CD14-positive monocyte (primary cell): ENCODE results near the gene TOM1L2. TPM values are rescaled to one million over a fixed set of nuclear protein-coding genes. Genes with fewer than 3 reads are reported as not detected.
A peak's percentile ranks its signal among the peaks of the same experiment; 100 is the strongest.

ENCODE experiments used
- DNase-seq, 3 donors: peaks; one replicate each; pipeline ENCODE4 v3.0.0-alpha.2; 2011 to 2022
- H2AFZ ChIP-seq: 2 replicates; pipeline ENCODE4 v1.6.0; 2012; ENCODE audit warnings: mild to moderate bottlenecking, low read depth, low read length, inconsistent platforms; ENCODE audit not compliant: insufficient read depth, poor library complexity, severe bottlenecking
- H3K27ac ChIP-seq, 2 donors: 1 replicate in 1 of 2; 2 replicates in 1 of 2; pipeline ENCODE4 v1.5.1; 2012 to 2013; ENCODE audit warnings: low read length in 2 of 2, control low read depth in 1 of 2, inconsistent platforms in 1 of 2, low read depth in 1 of 2, mild to moderate bottlenecking in 1 of 2
- H3K27me3 ChIP-seq, 2 donors: one replicate each; pipeline versions ENCODE4 v1.6.0 to v1.6.1; 2011 to 2013; ENCODE audit warnings: low read length in 2 of 2; ENCODE audit not compliant: control insufficient read depth in 2 of 2, insufficient read depth in 2 of 2
- H3K36me3 ChIP-seq, 2 donors: replicated peaks in 1 of 2; 1 replicate in 1 of 2; 2 replicates in 1 of 2; pipeline versions ENCODE4 v1.5.1 to v1.6.1; 2012 to 2013; ENCODE audit warnings: low read length in 2 of 2, control low read depth in 1 of 2, inconsistent platforms in 1 of 2, mild to moderate bottlenecking in 1 of 2; ENCODE audit not compliant: insufficient read depth in 2 of 2, control insufficient read depth in 1 of 2
- H3K4me1 ChIP-seq, 2 donors: 1 replicate in 1 of 2; 2 replicates in 1 of 2; pipeline versions ENCODE4 v1.5.1 to v1.6.1; 2012 to 2013; ENCODE audit warnings: low read length in 2 of 2, control low read depth in 1 of 2, inconsistent platforms in 1 of 2, mild to moderate bottlenecking in 1 of 2, moderate library complexity in 1 of 2; ENCODE audit not compliant: insufficient read depth in 2 of 2, control insufficient read depth in 1 of 2
- H3K4me2 ChIP-seq: replicated peaks from 2 replicates; pipeline ENCODE3; 2012; ENCODE audit warnings: low read length, moderate library complexity, mild to moderate bottlenecking; ENCODE audit not compliant: poor library complexity, severe bottlenecking; ENCODE audit errors: extremely low read depth
- H3K4me3 ChIP-seq, 3 experiments: fragments of 200-600 bp in 1 of 3; sonication (generic) in 1 of 3; replicated peaks in 1 of 3; 1 replicate in 2 of 3; 2 replicates in 1 of 3; pipeline ENCODE4 v1.5.1; 2011 to 2013; ENCODE audit warnings: low read length in 3 of 3, mild to moderate bottlenecking in 3 of 3, control low read depth in 2 of 3, low read depth in 2 of 3, inconsistent platforms in 1 of 3, moderate library complexity in 1 of 3
- H3K79me2 ChIP-seq: 2 replicates; pipeline ENCODE4 v1.6.0; 2012; ENCODE audit warnings: mild to moderate bottlenecking, control low read depth, inconsistent platforms, low read length, moderate library complexity; ENCODE audit not compliant: insufficient read depth
- H3K9ac ChIP-seq: 2 replicates; pipeline ENCODE4 v1.6.0; 2017; ENCODE audit warnings: low read length, mild to moderate bottlenecking; ENCODE audit not compliant: insufficient read depth, poor library complexity, severe bottlenecking
- H3K9me3 ChIP-seq, 2 donors: replicated peaks in 1 of 2; 1 replicate in 1 of 2; 2 replicates in 1 of 2; pipeline versions ENCODE4 v1.5.1 to v1.6.1; 2012 to 2013; ENCODE audit warnings: low read length in 2 of 2, control low read depth in 1 of 2; ENCODE audit not compliant: control insufficient read depth in 1 of 2, insufficient read depth in 1 of 2
- H4K20me1 ChIP-seq: 2 replicates; pipeline ENCODE4 v1.6.0; 2012; ENCODE audit warnings: mild to moderate bottlenecking, low read length, control low read depth, moderate library complexity; ENCODE audit not compliant: insufficient read depth
- H3K27ac Mint-ChIP-seq, 7 donors: one replicate each; pipeline ENCODE4 v1.8.0; 2020; ENCODE audit warnings: mild to moderate bottlenecking in 7 of 7, mixed read lengths in 7 of 7, moderate library complexity in 6 of 7, inconsistent platforms in 2 of 7
- H3K27me3 Mint-ChIP-seq, 3 donors: one replicate each; pipeline ENCODE4 v1.8.0; 2021 to 2022; ENCODE audit warnings: low read depth in 3 of 3, mild to moderate bottlenecking in 3 of 3, mixed read lengths in 3 of 3, moderate library complexity in 3 of 3, inconsistent platforms in 1 of 3
- H3K36me3 Mint-ChIP-seq, 2 donors: one replicate each; pipeline ENCODE4 v1.8.0; 2020; ENCODE audit warnings: mixed read lengths in 2 of 2, inconsistent platforms in 1 of 2, mild to moderate bottlenecking in 1 of 2
- H3K4me1 Mint-ChIP-seq: one replicate; pipeline ENCODE4 v1.8.0; 2020; ENCODE audit warnings: mild to moderate bottlenecking, mixed read lengths
- H3K4me3 Mint-ChIP-seq, 2 donors: one replicate each; pipeline ENCODE4 v1.8.0; 2020; ENCODE audit warnings: mild to moderate bottlenecking in 2 of 2, mixed read lengths in 2 of 2, moderate library complexity in 1 of 2
- H3K9me3 Mint-ChIP-seq, 7 donors: one replicate each; pipeline ENCODE4 v1.8.0; 2020 to 2022; ENCODE audit warnings: mixed read lengths in 7 of 7, mild to moderate bottlenecking in 6 of 7, moderate library complexity in 6 of 7, inconsistent platforms in 2 of 7
- CTCF ChIP-seq: fragments of 200-600 bp; IDR thresholded peaks from one replicate; pipeline ENCODE4 v1.8.0; 2022; ENCODE audit warnings: antibody characterized with exemption, mild to moderate bottlenecking
- WGBS: methylation state at CpG from one replicate; pipeline ENCODE4 v1.1.5; 2013; ENCODE audit warnings: missing lambda C conversion rate; ENCODE audit not compliant: insufficient coverage; 5-methylcytosine and 5-hydroxymethylcytosine counted together
- intact Hi-C, 2 donors: fragments of 100-400 bp; cut with micrococcal nuclease; formaldehyde crosslinking; loops; one replicate each; pipeline versions ENCODE4 v1.15.0 to v1.15.1; 2023
- polyA plus RNA-seq, 3 donors: library from polyadenylated mRNA; depleted of rRNA in 1 of 3; unstranded in 2 of 3; stranded (reverse) in 1 of 3; fragments of 300-500 nt in 2 of 3; fragments of >200 nt in 1 of 3; fragmentation: Illumina TruSeq in 2 of 3; gene quantifications; 1 replicate in 2 of 3; 2 replicates in 1 of 3; pipeline ENCODE4 v1.2.3, GENCODE V29; 2012 to 2021

Gene TOM1L2
- polyA plus RNA-seq, 3 donors = 1.7 to 28.2 (median 2.8) TPM

DNA sequence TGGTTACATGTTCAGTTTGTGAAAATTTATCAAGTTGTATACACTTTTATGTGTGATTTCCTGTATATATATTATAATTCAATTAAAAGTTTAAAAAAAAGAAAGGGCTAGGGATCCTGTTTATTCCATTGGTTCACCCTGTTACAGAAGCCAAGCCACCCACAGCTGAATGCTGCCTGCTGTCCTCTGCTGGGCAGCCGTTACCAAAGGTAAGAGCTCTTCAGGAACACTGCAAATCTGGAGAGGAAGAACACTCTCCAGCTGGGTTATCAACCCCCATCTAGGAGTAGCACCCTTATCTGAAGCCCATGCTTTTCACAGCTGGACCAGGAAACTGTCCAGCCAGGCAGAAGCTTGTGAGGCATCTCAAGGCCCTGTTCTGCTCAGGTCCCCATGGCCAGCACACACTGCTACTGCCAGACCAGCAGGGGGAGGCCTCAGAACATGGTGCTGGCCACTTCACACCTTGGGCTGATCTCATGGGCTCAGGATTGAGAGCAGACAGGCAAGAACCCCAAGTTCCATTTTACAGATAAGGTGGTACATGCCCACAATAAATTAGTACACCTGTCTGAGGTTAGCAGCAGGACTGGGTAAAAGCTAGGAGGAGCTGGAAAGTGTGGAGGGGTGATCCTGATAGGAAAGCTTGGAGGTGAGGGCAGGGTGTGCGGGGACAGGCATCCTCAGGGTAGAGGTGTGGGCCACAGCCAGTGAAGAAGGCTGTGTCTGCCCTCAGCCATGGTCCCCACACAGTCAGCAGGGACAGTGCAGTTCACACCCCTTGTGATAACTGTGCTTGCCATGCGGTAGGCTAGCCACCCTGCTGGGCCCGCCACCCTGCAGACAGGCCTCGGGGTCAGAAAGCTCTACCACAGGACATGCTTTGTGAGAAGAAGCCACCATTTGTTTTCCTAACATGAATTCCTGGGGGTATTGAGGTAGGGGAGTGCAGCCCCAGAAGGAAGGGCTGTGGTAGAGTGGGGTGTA lies 81.1 kb downstream of the TOM1L2 start:
- DNase-seq = peak; percentile 22 to 51 (median 42)
- Histone ChIP-seq H2AFZ (no peak overlapping the region), H3K4me2 (no peak overlapping the region), H3K36me3 (peaks cover 46 to 89% of the 10 kb centered on the region in 2 donors), H3K9ac (no peak overlapping the region), H3K9me3 (no peaks in the 10 kb centered on the region), H3K27ac (no peak overlapping the region), H3K79me2 (no peaks in the 10 kb centered on the region), H3K4me1 (no peaks in the 10 kb centered on the region), H3K4me3 (no peak overlapping the region), H4K20me1 (peaks cover 7% of the 10 kb centered on the region), H3K27me3 (no peaks in the 10 kb centered on the region)
- Mint-ChIP-seq H3K27ac (peak overlapping the region in 2 of 7 donors; percentile 36 to 51), H3K4me1 (no peaks in the 10 kb centered on the region), H3K27me3 (peaks cover 0 to 3% (median 2%) of the 10 kb centered on the region in 3 donors), H3K36me3 (peaks cover 64 to 68% of the 10 kb centered on the region in 2 donors), H3K9me3 (no peaks in the 10 kb centered on the region), H3K4me3 (no peak overlapping the region)
- intact Hi-C loops = loop anchor here (1.0 kb wide), 1 partner anchor 142 kb away; no protein-coding TSS in a partner anchor
- 100% methylated on average over 4 of the region's 5 CpGs for WGBS
- peak; percentile 69 for TF ChIP-seq CTCF

DNA sequence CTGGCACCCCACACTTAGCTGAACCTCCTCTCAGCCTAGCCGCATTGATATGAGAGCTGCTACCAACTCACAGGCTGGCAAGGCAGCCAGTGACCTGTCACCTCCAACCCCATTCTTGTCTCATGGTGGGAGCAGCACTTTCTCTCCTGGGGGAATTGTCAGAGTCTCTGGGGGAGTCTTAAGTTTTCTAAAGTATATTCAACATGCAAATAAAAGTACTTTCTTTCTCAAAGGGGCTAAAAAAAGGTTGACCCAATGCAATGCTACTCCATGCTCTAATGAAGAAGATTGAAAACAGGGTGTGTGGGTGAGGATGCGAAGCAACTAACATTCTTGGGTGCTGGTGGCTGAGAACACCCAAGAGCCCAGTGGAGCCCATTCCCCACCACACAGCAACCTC lies 82.3 kb downstream of the TOM1L2 start:
- H3K4me2 ChIP-seq = no peak overlapping the region
- Mint-ChIP-seq H3K4me3 (no peak overlapping the region), H3K9me3 (no peaks in the 10 kb centered on the region), H3K36me3 (peaks cover 64% of the 10 kb centered on the region in 2 donors), H3K27me3 (peaks cover 0 to 3% (median 2%) of the 10 kb centered on the region in 3 donors), H3K4me1 (no peaks in the 10 kb centered on the region), H3K27ac (no peak overlapping the region)
- no peak overlapping the region for H3K9ac ChIP-seq
- H3K79me2 ChIP-seq = no peaks in the 10 kb centered on the region
- H3K9me3 ChIP-seq = no peaks in the 10 kb centered on the region
- no peaks in the 10 kb centered on the region for H3K4me1 ChIP-seq
- H3K36me3 ChIP-seq = peaks cover 36 to 83% of the 10 kb centered on the region in 2 donors
- no peaks in the 10 kb centered on the region for H3K27me3 ChIP-seq
- 100% methylated on average over 1 of the region's 2 CpGs for WGBS
- no peak overlapping the region for H3K27ac ChIP-seq
- DNase-seq = no peak
- no peak overlapping the region for H2AFZ ChIP-seq
- H3K4me3 ChIP-seq = no peak overlapping the region
- TF ChIP-seq CTCF = no peak
- H4K20me1 ChIP-seq = peaks cover 7% of the 10 kb centered on the region
- intact Hi-C loops = no loop called here
